ENCODE results near the gene CSNK1D.

Gene CSNK1D

GRCh38 chr17:82294064-82294773 is 20.7 kb upstream of the CSNK1D start:
- peak; percentile 44 for DNase-seq (ENCODE audit: low read depth)

- peak; percentile 99 for DNase-seq (ENCODE audit: low read depth)
These were observed 19.0 kb upstream of the CSNK1D start for GRCh38 chr17:82292251-82293154.

- no peak for DNase-seq (ENCODE audit: low read depth)
These were observed 18.2 kb upstream of the CSNK1D start for GRCh38 chr17:82291582-82292250.

DNA sequence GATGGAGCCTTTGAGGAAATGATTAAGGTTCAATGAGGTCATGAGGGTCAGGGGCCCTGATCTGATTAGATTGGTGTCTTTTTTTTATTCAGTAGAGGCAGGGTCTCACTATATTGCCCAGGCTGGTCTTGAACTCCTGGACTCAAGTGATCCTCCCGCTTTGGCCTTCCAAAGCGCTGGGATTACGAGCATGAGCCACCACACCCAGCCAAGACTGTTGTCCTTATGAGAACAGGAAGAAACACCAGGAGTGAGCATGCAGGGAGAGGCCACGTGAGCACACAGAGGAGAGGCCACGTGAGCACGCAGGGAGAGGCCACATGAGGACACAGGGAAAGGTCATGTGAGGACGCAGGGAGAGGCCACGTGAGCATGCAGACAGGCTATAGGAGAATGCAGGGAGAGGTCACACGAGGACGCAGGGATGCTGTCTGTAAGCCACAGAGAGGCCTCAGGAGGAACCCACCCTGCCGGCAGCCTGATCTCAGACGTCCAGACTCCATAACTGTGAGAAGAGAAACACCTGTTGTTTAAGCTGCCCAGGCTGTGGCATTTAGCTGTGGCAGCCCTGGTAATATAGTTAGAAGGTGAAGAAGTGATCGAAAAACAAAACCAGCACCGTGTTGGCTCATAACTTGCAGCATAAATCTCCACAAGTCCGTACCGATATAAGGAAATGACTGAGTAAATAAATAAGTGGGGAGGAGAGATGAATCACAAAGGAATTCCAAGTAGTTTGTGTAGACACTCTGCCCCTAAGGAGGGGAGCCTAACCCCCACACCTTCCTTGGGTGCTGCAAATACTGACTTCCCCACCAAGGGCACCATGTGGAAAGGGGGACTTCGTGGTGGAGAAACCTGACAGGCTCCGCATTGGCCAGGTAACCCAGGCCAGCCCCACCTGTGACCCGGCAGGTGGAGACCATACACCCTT is 14.6 kb upstream of the CSNK1D start:
- DNase-seq (ENCODE audit: low read depth): peak; percentile 35

- DNase-seq (ENCODE audit: low read depth): no peak
These were observed 13.7 kb upstream of the CSNK1D start for GRCh38 chr17:82287013-82287867.

GRCh38 chr17:82285141-82285540 is 11.6 kb upstream of the CSNK1D start:
- no peak for DNase-seq (ENCODE audit: low read depth)

DNA sequence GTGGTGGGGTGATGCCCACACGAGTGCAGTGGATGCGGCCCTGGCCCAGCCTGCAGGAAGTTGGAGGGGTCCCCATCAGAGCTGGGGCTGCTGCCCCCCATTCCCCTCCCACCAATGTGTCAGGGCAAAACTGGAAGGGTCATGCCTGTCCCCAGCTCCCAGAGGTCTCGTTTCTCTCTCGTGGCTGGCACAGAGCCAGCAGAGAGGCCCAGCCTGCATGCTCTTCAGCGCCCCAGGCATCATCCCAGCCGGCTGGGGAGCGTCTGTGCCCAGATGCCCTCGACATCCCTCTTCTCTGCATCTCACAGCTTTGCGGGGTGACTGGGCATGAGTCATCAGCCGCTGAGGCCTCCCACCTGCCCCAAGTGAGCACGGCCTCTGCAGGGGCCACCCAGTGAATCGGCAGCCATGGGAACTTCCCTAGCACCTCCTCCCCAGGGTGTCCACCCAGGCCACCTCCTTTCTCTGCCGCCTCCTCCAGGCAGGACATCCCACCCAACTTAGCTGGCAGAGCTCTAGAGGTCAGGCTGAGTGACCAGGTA is 9.8 kb upstream of the CSNK1D start:
- DNase-seq (ENCODE audit: low read depth): peak; percentile 39

- no peak for DNase-seq (ENCODE audit: low read depth)
These were observed 9.0 kb upstream of the CSNK1D start for GRCh38 chr17:82282239-82283207.

DNA sequence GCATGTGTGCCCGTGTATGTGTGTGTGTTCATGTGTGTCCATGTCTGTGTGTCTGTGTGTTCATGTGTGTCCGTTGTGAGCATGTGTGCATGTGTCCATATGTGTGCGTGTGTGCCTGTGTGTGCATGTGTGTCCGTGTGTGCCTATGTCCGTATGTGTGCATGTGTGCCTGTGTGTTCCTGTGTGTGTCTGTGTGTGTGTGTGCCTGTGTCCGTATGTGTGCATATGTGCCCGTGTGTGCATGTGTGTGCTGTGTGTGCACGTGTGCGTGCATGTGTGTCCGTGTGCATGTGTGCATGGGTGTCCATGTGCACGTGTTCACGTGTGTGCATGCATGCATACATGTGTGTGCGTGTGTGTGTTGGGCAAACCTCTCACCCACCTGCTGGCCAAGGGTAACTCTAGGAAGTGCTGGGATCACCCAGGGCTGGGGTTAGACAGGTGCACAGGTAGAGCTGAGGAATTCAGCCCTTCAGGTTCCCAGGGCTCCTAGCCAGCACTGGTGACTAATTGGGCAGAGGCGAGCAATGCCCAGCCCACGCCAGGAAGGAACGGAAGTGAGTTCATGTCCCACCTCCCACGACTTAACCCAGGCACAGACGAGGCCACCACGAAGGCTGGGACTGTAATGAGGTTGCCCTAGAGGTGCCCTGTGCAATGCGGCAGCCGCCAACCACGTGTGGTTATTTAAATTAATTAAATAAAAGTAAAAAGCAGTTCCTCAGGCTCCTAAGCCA is 8.2 kb upstream of the CSNK1D start:
- no peak for DNase-seq (ENCODE audit: low read depth)

DNA sequence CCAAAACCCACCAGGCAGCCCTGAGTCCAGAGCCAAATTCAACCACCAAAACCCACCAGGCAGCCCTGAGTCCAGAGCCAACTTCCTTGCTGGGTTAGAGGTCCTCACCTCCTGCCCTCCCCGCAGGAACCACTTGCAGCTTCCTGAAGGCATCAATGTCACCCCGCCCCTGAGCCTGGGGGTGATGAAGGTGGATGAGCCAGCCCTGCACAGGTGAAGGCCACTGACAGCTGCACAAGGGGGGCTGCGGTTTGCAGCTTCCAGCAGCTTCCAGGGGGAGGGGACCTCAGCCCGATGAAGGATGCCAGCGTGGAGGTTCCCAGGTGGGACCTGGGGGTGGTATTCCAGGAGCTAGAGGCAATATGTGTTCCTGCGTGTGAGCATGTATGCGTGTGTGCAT is 7.6 kb upstream of the CSNK1D start:
- no peak for DNase-seq (ENCODE audit: low read depth)

- DNase-seq (ENCODE audit: low read depth): no peak
These were observed 7.0 kb upstream of the CSNK1D start for GRCh38 chr17:82280537-82280936.

GRCh38 chr17:82278786-82279391 is 5.4 kb upstream of the CSNK1D start:
- DNase-seq (ENCODE audit: low read depth): no peak

DNA sequence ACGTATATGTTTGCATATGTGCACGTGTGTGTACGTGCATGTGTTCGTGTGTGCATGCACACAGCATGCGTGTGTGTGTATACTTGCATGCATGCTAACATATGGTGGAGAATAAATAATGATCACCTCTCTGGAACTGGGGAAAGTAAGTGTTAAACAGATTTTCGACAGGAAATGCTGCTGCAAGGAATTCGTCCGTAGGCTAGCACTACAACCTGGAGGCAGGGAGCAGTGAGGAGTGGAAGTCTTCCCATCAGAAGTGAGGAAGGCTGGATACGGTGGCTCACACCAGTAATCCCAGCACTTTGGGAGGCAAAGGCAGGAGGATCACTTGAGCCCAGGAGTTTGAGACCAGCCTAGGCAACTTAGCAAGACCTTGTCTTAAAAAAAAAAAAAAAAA is 4.8 kb upstream of the CSNK1D start:
- no peak for DNase-seq (ENCODE audit: low read depth)

GRCh38 chr17:82277851-82278250 is 4.4 kb upstream of the CSNK1D start:
- DNase-seq (ENCODE audit: low read depth): no peak

DNA sequence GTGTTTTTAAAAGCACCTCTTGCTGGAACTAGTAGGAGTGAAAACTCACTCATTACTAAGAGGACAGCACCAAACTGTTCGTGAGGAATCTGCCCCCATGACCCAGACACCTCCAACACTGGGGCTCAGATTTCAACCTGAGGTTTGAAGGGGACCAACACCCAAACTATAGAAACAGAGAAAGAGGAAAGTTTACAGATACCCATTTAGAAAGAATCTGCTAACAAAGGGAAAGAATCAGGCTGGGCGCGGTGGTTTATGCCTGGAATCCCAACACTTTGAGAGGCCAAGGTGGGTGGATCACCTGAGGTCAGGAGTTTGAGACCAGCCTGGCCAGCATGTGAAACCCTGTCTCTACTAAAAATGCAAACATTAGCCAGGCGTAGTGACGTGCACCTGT is 3.4 kb upstream of the CSNK1D start:
- DNase-seq (ENCODE audit: low read depth): no peak

DNA sequence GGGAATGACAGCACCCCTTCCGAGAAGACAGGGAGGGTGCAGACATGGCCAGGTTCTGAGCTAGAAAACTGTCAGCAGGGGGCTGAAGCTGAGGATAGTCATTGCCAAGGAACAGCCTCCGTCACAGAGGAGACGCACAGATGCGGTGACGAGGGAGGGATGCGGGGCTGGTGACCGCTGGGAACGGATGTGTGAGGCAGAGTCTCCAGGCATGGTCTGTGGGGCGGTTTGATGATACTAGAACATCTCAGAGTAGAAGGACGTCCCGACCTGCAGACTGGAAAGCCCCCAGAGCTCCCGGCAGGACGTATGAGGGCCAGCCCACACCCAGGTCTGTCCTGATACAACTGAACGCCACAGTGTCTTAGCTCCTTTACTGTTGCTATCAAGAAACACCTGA is 1.8 kb upstream of the CSNK1D start:
- DNase-seq (ENCODE audit: low read depth): no peak

DNA sequence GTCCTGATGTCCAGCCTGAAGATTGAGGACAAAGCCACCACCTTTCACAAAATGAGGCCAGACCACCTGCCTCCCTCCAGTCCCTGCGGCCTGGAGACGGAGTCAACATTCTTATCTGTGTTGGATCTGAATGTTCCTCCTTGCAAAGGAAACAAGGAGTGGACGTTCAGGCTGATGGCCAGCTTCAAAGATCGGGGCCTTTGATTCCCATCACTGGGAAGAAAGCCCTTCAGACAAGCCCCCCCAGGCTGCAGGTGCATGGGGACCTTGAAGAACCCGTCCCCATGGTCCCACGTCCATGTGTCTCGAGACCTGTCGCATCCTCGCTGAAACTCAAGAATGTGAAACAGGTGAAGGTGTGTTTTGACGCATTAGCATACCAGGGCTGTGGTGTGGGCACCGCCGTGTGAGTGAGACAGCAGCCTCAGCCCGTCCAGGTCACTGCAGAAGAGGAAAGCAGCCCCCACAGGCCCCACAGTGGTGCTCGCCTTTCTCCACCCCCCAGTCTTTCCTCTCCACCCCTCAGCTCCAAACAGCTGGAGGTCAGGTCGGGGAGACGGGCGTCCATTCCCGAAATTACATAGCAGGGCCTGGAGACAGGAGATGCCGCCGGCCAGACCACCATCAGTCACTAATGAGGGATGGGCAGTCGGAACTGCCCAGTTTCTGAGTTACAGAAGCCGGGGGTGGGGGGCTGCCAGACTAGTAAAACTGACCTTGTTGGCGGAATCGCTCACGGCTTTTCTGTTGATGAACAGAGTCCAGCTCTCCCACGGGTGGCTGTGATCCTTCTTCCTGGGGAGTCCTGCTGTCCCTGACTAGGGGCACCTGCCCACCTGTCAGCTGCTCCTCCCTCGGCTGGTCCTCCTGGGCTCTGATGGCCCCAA is 877 bp upstream of the CSNK1D start:
- DNase-seq (ENCODE audit: low read depth): no peak

Measured in fibroblast of gingiva (primary cell).